ENCODE data around the gene ANKDD1B.
"Not testable (repeated sequence)": the region's sequence is repeated elsewhere in the genome, so short reads cannot be mapped to it uniquely, and the experiment has no call there.

The ANKDD1B gene

DNA sequence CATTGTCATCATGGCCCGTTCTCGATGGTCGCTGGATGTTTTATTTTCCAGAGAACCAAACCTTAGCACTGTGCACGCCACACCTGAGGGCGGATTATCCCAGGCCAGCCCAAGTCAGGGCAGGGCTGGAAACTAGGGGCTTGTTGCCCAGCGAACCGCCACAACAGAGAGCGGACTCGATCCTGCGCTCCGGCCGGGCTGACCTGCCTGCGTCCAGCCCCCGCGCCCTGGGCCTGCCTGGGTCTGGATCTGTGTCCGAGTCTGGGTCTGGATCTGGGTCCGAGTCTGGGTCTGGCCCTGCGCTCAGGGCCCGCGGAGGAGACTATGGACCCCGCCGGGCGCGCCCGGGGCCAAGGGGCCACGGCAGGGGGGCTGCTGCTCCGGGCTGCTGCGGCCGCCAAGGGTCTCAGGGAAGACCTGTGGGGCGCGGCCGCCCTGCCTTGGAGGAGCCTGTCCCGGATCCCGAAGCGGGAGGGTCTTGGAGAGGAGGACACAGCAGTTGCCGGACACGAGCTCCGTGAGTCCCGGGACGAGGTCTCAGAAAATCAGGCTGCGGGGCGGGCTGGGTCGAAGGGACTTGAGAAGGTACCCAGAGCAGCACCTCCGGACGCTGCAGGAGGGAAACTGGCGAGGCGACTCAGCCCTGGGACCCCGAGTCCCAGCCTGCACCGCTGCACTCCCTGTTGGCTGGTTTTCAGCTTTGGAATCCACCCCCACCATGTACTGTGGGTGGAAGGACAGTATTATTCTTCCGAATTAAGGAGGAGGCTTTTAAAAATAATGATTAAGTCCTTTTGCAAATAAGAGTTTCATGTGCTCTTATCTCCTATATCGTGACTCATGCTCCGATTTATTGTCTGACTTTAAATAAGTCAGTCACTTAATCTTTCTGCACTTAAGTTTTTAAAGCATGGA, at the start of gene ANKDD1B:
TSS of gene ANKDD1B (plus strand) at position 143 of the 915 bp plus-strand sequence. CDS start at position 325, 182 bp downstream.
- peak within 1 kb of the TSS; percentile 96 for H3K9ac ChIP-seq (ENCODE audit: low read length)
- H3K9me3 ChIP-seq (ENCODE audit: control insufficient read depth, insufficient read depth, low read depth, low read length), result no peaks in the 10 kb centered on the region
- peaks cover 3% of the 10 kb centered on the region; the same call in 1 of the 2 replicates for H3K27me3 ChIP-seq (ENCODE audit: control insufficient read depth, insufficient read depth, low read length)
- no peaks in the 10 kb centered on the region for H3K36me3 ChIP-seq (ENCODE audit: control insufficient read depth, insufficient read depth, low read length)
- peaks cover 40% of the 10 kb centered on the region for H3K4me1 ChIP-seq (ENCODE audit: control insufficient read depth, insufficient read depth, low read length)
- H3K27ac ChIP-seq (ENCODE audit: low read depth, low read length), result peak within 1 kb of the TSS; percentile 90; the same call in 1 of the 2 replicates
- H3K4me3 ChIP-seq (ENCODE audit: low read depth, low read length), result peak within 1 kb of the TSS; percentile 69

DNA sequence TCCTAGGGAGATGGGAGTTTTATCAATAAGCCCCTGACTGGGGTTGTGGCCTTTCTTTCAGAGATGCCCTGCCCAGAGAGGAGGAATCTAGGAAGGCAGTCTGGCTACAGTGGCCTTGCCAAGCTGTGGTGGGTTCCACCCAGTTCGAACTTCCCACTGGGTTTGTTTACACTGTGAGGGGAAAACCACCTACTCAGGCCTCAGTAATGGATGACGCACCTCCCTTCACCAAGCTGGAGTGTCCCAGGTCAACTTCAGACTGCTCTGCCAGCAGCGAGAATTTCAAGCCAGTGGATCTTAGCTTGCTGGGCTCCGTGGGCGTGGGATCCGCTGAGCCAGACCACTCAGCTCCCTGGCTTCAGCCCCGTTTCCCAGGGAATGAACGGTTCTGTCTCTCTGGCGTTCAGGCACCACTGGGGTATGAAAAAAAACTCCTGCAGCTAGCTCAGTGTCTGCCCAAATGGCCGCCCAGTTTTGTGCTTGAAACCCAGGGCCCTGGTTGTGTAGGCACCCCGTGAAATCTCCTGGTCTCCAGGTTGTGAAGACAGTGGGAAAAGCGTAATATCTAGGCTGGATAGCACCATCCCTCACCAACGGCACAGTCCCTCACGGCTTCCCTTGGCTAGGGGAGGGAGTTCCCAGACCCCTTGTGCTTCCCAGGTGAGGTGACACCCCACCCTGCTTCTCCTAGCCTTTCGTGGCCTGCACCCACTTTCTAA, 45.1 kb upstream of the ANKDD1B start:
- not testable (repeated sequence) for H3K4me3 ChIP-seq (ENCODE audit: low read depth, low read length); H3K36me3 ChIP-seq (ENCODE audit: control insufficient read depth, insufficient read depth, low read length); H3K9me3 ChIP-seq (ENCODE audit: control insufficient read depth, insufficient read depth, low read depth, low read length); H3K27me3 ChIP-seq (ENCODE audit: control insufficient read depth, insufficient read depth, low read length)
- Histone ChIP-seq H3K4me1 (ENCODE audit: control insufficient read depth, insufficient read depth, low read length) (peaks cover 27% of the 10 kb centered on the region), H3K9ac (ENCODE audit: low read length) (peak overlapping the region; percentile 40), H3K27ac (ENCODE audit: low read depth, low read length) (peak overlapping the region; percentile 48; the same call in 1 of the 2 replicates)

GRCh38 chr5:75566710-75567309, 44.4 kb upstream of the ANKDD1B start:
- Histone ChIP-seq H3K9ac (ENCODE audit: low read length) (peak overlapping the region; percentile 40), H3K4me3 (ENCODE audit: low read depth, low read length) (peak overlapping the region; percentile 6; the same call in 1 of the 2 replicates), H3K27ac (ENCODE audit: low read depth, low read length) (peak overlapping the region; percentile 48; the same call in 1 of the 2 replicates), H3K27me3 (ENCODE audit: control insufficient read depth, insufficient read depth, low read length) (no peaks in the 10 kb centered on the region), H3K4me1 (ENCODE audit: control insufficient read depth, insufficient read depth, low read length) (peaks cover 27% of the 10 kb centered on the region), H3K9me3 (ENCODE audit: control insufficient read depth, insufficient read depth, low read depth, low read length) (no peaks in the 10 kb centered on the region; the same call in 1 of the 2 replicates), H3K36me3 (ENCODE audit: control insufficient read depth, insufficient read depth, low read length) (no peaks in the 10 kb centered on the region)

GRCh38 chr5:75567710-75568109, 43.5 kb upstream of the ANKDD1B start:
- no peaks in the 10 kb centered on the region for H3K36me3 ChIP-seq (ENCODE audit: control insufficient read depth, insufficient read depth, low read length)
- H3K27ac ChIP-seq (ENCODE audit: low read depth, low read length), result peak overlapping the region; percentile 48; the same call in 1 of the 2 replicates
- no peak overlapping the region for H3K9ac ChIP-seq (ENCODE audit: low read length)

DNA sequence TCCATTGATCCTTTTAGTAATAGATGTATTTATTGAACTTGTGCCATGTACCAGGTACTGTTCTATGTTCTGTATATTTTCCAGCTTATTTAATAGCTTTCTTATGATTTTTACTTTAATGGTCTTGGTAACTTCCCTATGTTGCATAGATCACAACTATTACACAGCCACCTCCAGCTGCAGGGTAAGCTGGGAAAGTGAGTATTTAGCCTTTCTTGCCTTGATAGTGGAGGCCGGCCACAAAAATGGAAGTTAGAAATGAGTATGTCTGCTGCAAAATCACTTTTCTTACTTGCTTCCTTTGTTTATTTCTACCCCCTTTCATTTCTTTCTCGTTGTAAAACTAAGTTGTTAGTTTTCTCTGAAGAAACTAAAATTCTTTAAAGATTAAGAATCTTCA, 43.1 kb upstream of the ANKDD1B start:
- Histone ChIP-seq H3K4me3 (ENCODE audit: low read depth, low read length) (no peak overlapping the region), H3K27ac (ENCODE audit: low read depth, low read length) (peak overlapping the region; percentile 48; the same call in 1 of the 2 replicates), H3K9me3 (ENCODE audit: control insufficient read depth, insufficient read depth, low read depth, low read length) (no peaks in the 10 kb centered on the region; the same call in 1 of the 2 replicates), H3K27me3 (ENCODE audit: control insufficient read depth, insufficient read depth, low read length) (no peaks in the 10 kb centered on the region), H3K36me3 (ENCODE audit: control insufficient read depth, insufficient read depth, low read length) (no peaks in the 10 kb centered on the region), H3K4me1 (ENCODE audit: control insufficient read depth, insufficient read depth, low read length) (peaks cover 27% of the 10 kb centered on the region), H3K9ac (ENCODE audit: low read length) (no peak overlapping the region)

More at GRCh38 chr5:75567710-75568109, 43.5 kb upstream of the ANKDD1B start:
- no peak overlapping the region for H3K4me3 ChIP-seq (ENCODE audit: low read depth, low read length)
- no peaks in the 10 kb centered on the region; the same call in 1 of the 2 replicates for H3K9me3 ChIP-seq (ENCODE audit: control insufficient read depth, insufficient read depth, low read depth, low read length)
- H3K4me1 ChIP-seq (ENCODE audit: control insufficient read depth, insufficient read depth, low read length), result peaks cover 27% of the 10 kb centered on the region
- H3K27me3 ChIP-seq (ENCODE audit: control insufficient read depth, insufficient read depth, low read length), result no peaks in the 10 kb centered on the region

DNA sequence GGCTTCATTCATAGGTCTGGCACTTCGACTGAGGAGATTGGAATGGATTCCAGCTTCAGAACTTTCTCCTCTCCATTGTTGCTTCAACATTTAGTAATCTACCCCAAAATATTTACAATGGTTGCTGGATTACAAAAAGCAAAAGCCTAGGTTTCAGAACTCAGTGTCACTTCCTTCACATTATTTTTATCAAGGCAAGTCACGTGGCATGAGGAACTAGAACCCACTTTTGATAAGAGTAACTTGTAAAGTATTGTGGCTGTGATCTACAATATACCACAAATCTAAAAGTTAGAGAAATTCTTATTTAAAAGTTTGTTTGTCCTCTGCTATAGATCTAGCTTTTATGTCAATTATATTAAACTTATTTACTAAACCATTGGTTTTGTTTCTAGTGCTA, 39.7 kb upstream of the ANKDD1B start:
- no peak overlapping the region for H3K27ac ChIP-seq (ENCODE audit: low read depth, low read length)
- H3K9ac ChIP-seq (ENCODE audit: low read length), result no peak overlapping the region

DNA sequence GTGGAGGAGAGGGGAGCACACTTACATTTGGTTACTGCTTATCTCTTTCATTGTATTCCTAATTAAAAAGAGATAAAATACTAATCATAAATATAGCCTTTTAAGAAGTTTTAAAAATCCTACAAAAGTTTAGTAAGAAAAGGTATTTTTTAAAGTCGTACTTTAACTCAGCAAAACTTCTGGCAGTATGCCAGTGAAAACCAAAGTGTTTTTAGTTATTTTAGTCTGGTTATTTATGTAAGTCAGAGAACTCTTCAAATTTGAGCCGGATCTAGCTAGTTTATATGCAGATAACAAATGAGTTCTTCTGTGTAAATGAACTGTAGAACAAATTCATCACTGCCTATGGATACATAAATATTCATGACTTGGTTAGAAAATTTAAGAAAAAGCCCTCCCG, 36.5 kb upstream of the ANKDD1B start:
- peaks cover 4% of the 10 kb centered on the region for H3K36me3 ChIP-seq (ENCODE audit: control insufficient read depth, insufficient read depth, low read length)
- no peak overlapping the region for H3K4me3 ChIP-seq (ENCODE audit: low read depth, low read length)
- no peak overlapping the region for H3K9ac ChIP-seq (ENCODE audit: low read length)
- no peaks in the 10 kb centered on the region for H3K9me3 ChIP-seq (ENCODE audit: control insufficient read depth, insufficient read depth, low read depth, low read length)
- H3K27me3 ChIP-seq (ENCODE audit: control insufficient read depth, insufficient read depth, low read length), result no peaks in the 10 kb centered on the region
- no peak overlapping the region for H3K27ac ChIP-seq (ENCODE audit: low read depth, low read length)
- no peaks in the 10 kb centered on the region for H3K4me1 ChIP-seq (ENCODE audit: control insufficient read depth, insufficient read depth, low read length)

More for the DNA sequence above, 39.7 kb upstream of the ANKDD1B start:
- no peak overlapping the region for H3K4me3 ChIP-seq (ENCODE audit: low read depth, low read length)
- H3K9me3 ChIP-seq (ENCODE audit: control insufficient read depth, insufficient read depth, low read depth, low read length), result no peaks in the 10 kb centered on the region
- no peaks in the 10 kb centered on the region for H3K36me3 ChIP-seq (ENCODE audit: control insufficient read depth, insufficient read depth, low read length)
- H3K4me1 ChIP-seq (ENCODE audit: control insufficient read depth, insufficient read depth, low read length), result peaks cover 17% of the 10 kb centered on the region
- H3K27me3 ChIP-seq (ENCODE audit: control insufficient read depth, insufficient read depth, low read length), result no peaks in the 10 kb centered on the region

- H3K27ac ChIP-seq (ENCODE audit: low read depth, low read length); H3K9ac ChIP-seq (ENCODE audit: low read length); H3K9me3 ChIP-seq (ENCODE audit: control insufficient read depth, insufficient read depth, low read depth, low read length); H3K36me3 ChIP-seq (ENCODE audit: control insufficient read depth, insufficient read depth, low read length); H3K4me3 ChIP-seq (ENCODE audit: low read depth, low read length); H3K4me1 ChIP-seq (ENCODE audit: control insufficient read depth, insufficient read depth, low read length); H3K27me3 ChIP-seq (ENCODE audit: control insufficient read depth, insufficient read depth, low read length): not testable (repeated sequence)
Observed at GRCh38 chr5:75578280-75578679, 33.0 kb upstream of the ANKDD1B start.

DNA sequence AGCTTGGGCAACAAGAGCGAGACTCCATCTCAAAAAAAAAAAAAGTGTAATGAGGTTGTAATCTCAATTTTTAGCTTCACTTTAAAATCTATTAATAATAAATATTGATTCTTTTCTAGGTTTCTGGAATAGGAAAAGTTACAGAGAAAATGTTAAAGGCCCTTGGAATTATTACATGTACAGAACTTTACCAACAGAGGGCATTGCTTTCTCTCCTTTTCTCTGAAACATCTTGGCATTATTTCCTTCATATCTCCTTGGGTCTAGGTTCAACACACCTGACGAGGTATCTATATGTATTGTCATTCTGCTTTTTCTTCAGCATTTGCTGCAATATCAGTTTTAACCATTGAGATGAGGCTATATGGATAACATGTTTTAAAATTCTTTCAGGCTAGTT, 26.6 kb upstream of the ANKDD1B start:
- 0 out of 2 replicates have a peak, but pooled peaks cover 7% of the 10 kb centered on the region for H3K4me1 ChIP-seq (ENCODE audit: control insufficient read depth, insufficient read depth, low read length)

GRCh38 chr5:75588666-75589065, 22.6 kb upstream of the ANKDD1B start:
- H3K36me3 ChIP-seq (ENCODE audit: control insufficient read depth, insufficient read depth, low read length), result 0 out of 2 replicates have a peak, but pooled peaks cover 2% of the 10 kb centered on the region
- no peak overlapping the region for H3K27ac ChIP-seq (ENCODE audit: low read depth, low read length)

More for the DNA sequence above, 26.6 kb upstream of the ANKDD1B start:
- Histone ChIP-seq H3K9ac (ENCODE audit: low read length) (no peak overlapping the region), H3K9me3 (ENCODE audit: control insufficient read depth, insufficient read depth, low read depth, low read length) (no peaks in the 10 kb centered on the region), H3K4me3 (ENCODE audit: low read depth, low read length) (no peak overlapping the region), H3K27me3 (ENCODE audit: control insufficient read depth, insufficient read depth, low read length) (no peaks in the 10 kb centered on the region), H3K27ac (ENCODE audit: low read depth, low read length) (no peak overlapping the region), H3K36me3 (ENCODE audit: control insufficient read depth, insufficient read depth, low read length) (no peaks in the 10 kb centered on the region; the same call in 1 of the 2 replicates)

More at GRCh38 chr5:75588666-75589065, 22.6 kb upstream of the ANKDD1B start:
- H3K9me3 ChIP-seq (ENCODE audit: control insufficient read depth, insufficient read depth, low read depth, low read length), result no peaks in the 10 kb centered on the region
- no peak overlapping the region for H3K4me3 ChIP-seq (ENCODE audit: low read depth, low read length)
- H3K27me3 ChIP-seq (ENCODE audit: control insufficient read depth, insufficient read depth, low read length), result no peaks in the 10 kb centered on the region
- 0 out of 2 replicates have a peak, but pooled peaks cover 7% of the 10 kb centered on the region for H3K4me1 ChIP-seq (ENCODE audit: control insufficient read depth, insufficient read depth, low read length)
- H3K9ac ChIP-seq (ENCODE audit: low read length), result no peak overlapping the region
